HS-27A (cell line): ENCODE results near the gene GAL3ST2.
"Not testable (repeated sequence)": the region's sequence is repeated elsewhere in the genome, so short reads cannot be mapped to it uniquely, and the experiment has no call there.

Source experiments
- DNase-seq: peaks from one replicate; pipeline ENCODE4 v3.0.0-alpha.2; 2012; ENCODE audit warnings: low read depth, missing footprints

Gene GAL3ST2

DNA sequence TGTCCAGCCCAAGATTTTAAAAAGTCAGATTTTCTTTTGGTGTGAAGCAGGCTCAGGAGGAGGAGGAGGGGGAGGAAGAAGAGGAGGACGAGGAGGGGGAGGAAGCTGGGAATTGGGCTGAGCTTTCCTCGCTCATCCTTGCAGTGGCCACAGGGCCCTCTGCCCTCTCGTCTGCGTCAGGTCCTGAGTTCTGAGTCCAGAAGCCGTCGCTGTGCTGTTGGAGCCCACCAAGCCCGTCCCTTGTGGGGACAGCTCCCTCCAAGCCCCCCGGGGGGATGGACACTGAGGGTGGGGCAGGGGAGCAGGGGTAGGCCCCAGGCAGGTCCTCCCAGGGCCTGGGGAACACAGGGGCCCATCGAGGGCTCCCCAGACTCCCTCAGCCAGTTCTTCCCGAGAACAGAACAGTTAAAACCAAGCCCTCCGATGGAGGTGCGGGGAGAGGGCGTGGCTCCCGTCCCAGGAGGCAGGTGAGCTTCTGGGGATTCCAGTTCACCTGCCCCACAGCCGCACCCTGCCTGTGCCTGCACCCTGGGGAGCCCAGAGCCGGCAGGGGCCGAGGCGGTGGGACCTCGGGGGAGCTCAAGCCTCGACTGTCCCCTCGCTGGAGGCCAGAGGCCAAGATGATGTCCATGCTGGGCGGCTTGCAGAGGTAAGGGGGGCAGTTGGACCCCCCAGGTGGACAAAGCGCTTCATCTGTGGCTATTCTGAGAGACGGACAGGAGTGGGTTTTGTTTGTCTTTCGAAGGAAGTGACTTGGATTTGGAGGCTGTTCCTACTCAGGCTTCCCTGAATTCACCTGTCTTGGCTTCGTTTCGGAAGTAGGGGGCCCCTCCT is at the start of gene GAL3ST2:
Gene GAL3ST2, plus strand, starts transcription at position 487 of the 834 bp plus-strand sequence. Its CDS starts 134 bp downstream, at position 621.
- no peak for DNase-seq

DNA sequence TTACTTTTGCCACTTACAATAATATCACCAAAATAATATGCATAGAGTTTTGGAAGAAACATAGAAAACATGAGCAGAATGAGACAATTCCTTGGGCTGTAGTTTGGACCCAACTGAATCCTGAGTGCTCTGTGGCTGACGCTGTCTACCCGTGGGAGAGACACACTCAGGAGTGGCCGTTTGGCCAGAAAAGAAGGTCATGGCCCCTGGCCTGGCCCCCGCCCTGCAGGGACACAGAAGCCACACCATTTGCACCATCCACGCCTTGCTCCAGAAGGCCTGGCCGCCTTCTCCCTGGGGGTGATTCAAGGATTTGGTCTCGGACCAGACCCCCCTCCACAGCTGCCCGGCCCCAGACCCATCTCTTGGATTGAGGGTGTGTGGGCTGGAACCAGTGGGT is 48.6 kb upstream of the GAL3ST2 start:
- DNase-seq, result no peak

DNA sequence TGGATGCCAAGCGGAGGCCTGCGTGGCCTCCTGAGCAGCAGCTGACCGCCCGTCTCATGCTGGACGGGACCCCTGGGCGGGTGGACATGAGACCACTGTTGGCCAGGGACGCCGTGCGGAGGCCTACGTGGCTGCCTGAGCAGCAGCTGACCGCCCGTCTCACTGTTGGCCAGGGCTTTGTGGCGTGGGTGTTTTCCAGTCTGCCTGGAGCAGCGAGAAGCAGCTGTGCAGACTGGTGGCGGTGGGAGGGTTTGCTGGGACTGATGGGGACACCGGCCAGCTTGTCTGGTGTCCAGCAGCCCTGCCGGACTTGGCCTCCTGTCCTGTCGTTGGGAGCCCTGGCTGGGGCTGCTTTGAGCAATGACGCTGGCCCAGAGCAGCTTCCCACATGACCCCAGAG is 48.0 kb upstream of the GAL3ST2 start:
- no peak for DNase-seq

DNA sequence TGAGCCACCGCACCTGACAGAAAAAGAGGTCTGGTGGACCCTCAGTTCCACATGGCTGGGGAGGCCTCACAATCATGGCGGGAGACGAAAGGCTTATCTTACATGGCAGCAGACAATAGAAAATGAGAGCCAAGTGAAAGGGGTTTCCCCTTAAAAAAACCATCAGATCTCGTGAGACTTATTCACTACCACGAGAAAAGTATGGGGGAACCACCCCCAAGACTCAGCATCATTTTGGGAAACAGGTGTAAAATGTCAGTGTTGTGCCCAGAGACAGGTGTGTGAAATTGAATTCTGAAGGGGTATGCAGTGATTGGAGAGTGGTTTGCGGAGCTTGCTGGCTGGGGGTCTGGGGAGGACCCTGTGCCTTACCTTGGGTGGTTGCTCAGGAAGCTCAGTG is 46.8 kb upstream of the GAL3ST2 start:
- DNase-seq, result no peak

DNA sequence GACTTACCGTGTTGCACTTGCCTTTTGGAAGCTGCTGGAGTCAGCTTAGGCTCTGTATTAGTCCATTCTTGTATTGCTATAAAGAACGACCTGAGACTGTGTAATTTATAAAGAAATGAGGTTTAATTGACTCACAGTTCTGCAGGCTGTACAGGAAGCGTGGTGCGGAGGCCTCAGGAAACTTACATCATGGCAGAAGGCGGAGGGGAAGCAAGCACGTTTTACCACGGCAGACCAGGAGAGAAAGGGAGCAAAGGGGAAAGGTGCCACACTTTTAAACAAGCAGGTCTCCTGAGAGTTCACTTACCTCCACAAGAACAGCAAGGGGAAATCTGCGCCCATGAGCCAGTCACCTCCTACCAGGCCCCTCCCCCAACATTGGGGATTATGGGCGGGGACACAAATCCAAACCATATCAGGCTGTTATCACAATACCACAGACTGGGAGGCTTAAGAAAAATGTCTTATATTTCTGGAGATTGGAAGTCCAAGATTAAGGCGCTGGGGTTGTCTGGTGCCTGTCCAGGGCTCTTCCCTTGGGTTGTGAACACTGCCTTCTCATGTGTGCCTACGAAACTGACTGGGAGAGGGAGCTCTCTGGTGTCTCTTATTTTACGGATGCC is 45.8 kb upstream of the GAL3ST2 start:
- DNase-seq, result no peak

DNA sequence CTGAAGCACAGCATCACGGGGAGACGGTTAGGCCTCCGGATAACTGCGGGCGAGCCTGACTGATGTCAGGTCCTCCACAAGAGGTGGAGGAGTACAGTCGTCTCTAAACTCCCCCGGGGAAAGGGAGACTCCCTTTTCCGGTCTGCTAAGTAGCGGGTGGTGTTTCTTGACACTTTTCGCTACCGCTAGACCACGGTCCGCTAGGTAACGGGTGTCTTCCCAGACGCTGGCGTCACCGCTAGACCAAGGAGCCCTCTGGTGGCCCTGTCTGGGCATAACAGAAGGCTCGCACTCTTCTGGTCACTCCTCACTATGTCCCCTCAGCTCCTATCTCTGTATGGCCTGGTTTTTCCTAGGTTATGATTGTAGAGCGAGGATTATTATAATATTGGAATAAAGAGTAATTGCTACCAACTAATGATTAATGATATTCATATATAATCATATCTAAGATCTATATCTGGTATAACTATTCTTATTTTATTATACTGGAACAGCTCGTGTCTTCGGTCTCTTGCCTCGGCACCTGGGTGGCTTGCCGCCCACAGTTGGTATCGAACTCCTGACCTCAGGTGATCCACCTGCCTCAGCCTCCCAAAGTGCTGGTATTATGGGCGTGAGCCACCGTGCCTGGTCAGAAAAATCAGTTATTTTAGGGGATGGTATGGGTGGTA is 44.0 kb upstream of the GAL3ST2 start:
- DNase-seq, result not testable (repeated sequence)

DNA sequence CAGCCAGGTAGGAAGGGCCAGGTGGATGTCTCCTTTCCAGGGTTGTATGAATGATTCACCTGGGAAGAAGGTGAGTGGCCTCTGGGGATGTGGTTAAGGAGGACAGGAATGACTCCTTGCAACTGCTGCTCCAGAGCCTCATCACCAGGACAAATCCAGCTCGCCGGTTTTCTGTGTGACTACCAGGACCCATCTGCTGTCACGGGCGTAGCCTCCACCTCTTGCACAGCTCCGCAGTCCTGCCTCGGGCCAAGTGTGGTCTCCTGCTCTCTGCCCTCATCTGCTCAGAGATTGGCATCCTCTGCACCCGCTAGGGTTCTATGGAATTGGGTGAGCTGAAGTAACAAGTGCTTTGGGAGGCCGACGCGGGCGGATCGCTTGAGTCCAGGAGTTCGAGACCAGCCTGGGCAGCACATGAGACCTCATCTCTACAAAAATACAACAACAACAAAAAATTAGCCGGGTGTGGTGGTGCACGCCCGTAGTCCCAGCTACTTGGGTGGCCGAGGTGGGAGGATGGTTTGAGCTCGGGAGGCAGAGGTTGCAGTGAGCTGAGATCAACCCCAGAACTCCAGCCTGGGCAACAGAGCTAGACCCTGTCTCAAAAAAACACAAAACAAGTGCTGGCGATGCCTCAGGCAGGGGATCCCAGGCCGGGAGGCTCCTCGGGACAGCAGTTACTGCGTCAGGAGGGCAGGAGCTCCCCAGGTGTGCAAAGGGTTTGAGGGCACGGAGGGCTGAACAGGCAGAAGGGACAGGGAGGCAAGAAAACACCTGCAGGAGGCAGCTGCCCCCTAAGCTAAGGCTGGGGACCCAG is 43.0 kb upstream of the GAL3ST2 start:
- DNase-seq, result no peak

DNA sequence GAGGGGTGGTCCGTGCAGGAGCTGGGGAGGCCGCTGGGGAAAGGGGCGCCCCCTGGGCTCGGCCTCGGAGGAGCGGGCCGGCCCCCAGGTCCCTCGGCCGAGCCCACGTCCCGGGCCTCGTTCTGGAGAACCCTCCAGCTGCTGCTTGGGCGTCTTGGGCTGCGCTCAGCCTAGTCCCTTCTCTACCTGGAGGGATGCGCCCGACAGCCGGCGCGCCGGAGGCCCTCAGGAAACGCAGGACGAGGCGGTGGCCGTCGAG is 42.5 kb upstream of the GAL3ST2 start:
- no peak for DNase-seq

DNA sequence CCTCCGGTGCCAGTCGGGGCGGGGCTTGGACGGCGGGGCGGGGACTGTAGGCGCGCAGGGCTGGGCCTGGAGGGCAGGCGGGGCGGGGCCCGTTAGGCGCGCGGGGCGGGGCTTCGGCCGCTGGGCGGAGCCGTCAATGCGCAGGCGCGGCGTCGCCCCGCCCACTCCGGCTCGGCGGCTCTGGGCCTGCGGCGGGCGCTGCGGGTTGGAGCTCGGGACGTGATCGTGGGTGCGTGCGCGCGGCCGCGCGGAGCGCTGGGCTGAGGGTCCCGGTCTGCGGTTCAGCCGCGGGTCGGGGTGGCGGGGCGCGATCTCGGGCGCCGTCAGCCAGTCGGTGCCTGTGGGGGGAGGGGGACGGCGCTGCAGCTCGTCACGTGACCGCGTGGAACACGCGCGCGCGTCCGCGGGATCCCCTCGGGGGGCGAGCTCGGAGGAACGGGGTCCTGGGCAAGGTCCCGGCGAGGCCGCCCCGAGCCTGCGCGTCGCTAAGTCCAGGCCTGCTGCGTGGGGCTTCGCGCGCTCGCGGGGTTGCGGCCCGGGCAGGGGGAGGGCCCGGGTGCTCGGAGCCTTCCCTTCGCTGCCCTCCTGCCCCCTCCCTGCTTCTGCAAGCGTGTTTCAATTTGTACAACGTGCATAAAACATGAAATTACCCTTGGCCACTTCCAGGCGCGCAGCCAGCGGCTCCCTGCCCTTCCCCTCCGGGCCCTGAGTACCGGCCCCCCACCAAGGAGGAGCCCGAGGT is 42.0 kb upstream of the GAL3ST2 start, which contains the start of gene D2HGDH:
Gene D2HGDH, plus strand, starts transcription at position 164 of the 742 bp plus-strand sequence. CDS start 595 bp downstream, outside the sequence.
- DNase-seq, result peak; percentile 1

DNA sequence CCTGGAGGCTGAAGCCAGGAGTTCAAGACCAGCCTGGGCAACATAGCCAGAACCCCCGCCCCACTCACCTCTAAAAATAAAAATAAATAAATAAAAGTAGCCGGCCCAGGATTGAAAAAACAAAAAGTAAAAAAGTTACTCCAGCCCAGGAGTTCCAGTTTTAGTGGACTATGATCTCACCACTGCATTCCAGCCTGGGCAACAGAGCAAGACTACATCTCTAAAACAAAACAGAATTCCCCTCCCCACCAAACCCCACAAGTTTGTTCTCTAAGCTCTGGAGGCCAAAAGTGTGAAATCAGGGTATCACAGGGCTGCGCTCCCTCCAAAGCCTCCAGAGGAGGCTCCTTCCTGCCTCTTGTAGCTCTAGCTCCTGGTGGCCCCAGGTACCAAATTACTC is 40.5 kb upstream of the GAL3ST2 start:
- DNase-seq, result no peak

DNA sequence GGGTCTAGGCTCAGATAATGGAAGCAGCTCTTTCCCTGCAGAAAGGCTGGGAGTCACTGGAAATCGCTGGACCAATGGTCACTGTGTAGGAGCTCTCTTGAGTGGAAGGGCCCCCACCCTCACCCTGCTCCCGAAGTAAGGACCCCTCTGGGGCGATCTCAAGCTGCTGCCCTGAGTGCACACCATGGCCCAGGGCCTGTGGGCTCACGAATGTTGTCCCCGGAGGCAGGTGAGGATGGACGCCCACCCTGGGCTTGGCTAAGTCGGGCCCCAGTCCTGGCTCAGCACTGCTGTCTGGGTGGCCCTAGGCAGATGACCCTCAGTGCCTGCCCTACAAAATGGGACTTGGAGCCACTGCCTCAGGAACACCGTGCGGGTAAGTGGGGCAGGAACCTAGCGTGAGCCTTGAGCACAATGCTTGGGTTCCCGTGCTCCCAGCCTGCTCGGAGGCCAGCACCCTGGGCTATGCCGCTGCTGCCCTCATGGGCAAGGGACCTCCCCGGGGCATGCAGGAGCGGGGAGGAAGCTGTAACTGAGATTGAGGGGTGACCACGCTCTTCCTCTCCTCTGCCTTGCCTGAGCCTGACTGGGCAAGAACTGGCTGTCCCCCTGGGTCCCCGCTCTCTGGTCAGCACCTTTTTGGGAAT is 38.5 kb upstream of the GAL3ST2 start:
- no peak for DNase-seq

DNA sequence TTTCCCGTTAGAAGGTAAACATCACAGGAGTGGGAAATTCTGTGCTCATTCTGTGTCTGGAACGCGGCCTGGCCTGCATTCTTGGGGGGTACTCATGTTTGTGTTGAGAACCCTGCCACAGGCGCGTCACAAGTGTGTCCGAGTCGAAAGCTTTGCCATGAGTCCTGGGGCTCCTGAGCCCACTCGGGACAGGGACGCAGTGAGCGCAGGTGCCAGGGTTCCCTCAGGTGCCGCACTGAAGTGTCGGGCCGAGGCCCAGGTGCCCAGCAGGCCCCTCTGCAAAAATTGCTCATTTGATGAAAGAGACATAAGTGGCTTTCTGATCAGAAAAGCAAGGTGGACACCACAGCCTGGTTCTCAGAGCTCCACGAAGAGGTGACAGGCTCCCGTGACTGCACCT is 37.4 kb upstream of the GAL3ST2 start:
- DNase-seq, result no peak

DNA sequence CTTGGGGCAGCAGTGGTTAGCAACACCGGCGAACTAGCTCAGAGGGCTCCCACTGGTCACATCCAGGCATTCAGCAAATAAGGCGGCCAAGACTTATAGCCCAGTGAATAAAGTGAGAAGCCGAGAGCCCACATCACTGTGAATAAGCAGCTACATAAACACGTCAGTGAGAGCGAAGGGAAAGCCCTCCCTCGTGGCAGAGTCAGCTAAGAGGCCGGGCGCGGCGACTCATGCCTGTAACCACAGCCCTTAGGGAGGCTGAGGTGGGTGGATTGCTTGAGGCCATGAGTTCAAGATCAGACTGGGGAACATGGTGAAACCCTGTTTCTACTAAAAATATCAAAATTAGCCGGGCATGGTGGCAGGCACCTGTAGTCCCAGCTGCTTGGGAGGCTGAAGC is 37.0 kb upstream of the GAL3ST2 start:
- no peak for DNase-seq

DNA sequence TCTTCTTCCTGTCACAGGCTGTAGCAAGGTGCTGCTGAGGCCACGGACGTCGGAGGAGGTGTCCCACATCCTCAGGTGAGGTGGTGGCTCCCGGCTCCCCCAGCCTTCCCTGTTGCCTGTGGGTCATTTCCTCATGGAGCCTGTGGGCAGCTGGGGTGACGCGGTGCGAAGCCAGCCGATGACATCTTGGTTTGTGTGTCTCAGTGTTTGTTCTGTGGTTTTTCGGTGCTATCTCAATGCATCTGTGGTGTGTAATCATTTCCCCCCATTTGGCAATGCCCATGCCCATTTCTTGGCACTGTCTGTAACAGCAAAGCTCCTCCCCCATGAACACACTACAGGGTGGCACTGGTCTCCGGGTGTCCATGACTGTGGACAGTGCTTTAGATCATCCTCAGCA is 35.6 kb upstream of the GAL3ST2 start:
- no peak for DNase-seq

DNA sequence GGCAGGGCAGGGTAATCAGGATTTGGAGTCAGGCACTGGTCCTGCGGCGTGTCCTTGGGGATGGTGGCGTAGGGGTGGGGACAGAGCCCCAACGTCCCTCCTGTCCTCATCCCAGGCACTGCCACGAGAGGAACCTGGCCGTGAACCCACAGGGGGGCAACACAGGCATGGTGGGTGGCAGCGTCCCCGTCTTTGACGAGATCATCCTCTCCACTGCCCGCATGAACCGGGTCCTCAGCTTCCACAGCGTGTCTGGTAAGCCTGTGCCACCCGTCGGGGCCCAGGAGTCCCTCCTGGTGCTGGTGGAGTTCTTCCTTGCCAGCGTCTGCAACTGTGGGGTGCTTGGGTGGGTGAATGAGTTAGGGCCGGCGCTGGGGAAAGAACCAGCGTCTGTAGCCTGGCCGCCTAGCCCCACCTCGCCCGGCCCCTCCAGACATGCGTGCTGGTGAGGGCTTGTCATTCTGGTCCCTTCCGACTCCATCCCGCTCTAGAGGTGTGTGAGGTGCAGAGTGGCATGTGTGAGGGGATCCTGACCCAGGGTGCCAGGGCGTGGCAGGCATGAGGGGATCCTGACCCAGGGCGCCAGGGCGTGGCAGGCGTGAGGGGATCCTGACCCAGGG is 34.2 kb upstream of the GAL3ST2 start:
- no peak for DNase-seq

DNA sequence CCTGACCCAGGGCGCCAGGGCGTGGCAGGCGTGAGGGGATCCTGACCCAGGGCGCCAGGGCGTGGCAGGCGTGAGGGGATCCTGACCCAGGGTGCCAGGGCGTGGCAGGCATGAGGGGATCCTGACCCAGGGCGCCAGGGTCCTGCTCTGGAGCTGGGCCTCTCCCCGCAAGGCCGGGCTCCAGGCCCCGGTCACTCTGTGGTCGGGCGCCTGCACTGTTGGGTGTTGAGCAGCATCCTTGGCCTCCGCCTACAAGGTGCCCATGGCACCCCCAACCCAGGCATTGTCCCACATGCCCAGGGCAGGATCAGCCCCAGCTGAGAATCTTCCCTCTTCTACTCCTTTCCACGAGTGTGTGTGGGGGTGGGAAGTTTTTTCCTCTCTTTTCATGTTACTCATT is 33.6 kb upstream of the GAL3ST2 start:
- DNase-seq, result not testable (repeated sequence)

DNA sequence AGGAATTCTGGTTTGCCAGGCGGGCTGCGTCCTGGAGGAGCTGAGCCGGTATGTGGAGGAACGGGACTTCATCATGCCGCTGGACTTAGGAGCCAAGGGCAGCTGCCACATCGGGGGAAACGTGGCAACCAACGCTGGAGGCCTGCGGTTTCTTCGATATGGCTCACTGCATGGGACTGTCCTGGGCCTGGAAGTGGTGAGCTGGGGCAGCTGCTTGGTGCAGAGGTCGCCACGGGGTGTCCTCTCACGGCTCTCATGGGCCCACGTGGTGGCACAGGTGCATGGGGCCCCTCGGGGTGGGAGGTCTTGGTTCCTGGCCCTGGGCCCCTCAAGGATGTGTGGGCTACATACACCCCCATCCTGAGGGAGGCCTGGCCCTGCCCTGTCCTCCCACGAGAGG is 33.0 kb upstream of the GAL3ST2 start:
- DNase-seq, result no peak

DNA sequence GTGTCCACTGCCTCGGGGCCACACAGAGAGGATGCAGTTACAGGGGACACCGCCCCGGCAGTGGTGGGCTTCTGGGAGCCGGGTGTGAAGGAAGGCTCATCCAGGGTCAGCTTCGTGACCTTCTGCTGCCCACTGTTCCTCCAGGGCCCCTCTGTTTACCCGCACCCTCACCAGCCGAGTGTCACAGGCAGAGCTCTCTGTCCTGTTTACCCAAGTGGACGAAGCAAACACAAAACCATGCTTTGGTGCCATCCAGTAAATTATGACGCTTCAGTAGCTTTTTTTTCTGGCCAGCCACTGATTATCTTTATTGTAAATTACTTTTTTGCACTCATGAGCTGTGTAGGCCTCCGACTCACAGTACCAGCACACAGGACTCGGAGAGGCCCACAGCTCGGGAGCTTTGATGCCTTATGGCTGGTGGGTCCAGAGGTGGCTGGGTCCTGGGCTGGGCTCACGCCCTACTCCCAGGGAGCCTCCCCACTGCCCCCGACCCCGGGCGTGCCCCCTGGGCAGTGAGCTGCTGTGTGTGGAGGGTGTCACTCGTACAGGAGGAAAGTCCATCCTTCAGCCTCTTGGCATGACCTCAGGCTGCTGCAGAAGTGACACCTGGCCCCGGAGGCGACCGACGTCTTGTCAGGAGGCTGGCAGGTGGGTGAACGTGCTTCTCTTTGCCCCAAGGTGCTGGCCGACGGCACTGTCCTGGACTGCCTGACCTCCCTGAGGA is 32.4 kb upstream of the GAL3ST2 start:
- DNase-seq, result no peak

DNA sequence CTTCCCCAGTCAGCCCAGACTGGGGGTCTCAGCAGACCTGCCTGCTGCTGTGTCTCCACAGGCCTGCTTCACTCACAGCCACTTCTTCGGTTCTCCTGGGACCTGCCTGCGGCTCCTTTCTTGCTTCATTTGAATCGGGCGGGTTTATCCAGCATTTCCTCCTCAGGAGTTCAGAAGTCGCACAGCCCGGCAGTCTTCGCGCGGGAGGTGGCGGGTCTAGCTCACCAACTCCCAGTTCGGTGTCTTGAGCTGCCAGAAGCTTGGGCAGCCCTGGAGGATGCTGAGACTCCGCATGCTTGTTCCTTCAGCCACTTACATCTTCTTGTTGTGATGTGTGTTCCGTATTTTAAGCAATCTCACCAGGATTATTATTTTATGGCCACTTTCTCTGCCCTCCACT is 31.3 kb upstream of the GAL3ST2 start:
- DNase-seq, result no peak

DNA sequence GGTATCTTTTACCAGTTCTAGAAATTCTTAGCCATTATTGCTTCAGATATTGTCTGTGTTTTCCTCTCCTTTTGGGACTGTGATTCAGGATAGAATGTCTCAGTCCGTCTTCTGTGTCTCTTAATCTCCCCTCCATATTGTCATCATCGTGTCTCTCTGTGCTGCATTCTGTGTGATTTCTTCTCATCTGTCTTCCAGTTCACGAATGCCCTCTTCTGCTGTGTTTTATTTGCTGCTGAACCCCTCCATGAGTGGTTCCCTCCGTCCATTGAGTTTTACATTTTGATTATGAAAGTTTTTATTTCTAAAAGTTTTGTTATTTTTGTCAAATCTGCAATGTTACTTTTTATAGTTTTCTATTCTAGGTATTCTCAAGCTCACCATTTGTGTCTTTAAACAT is 30.5 kb upstream of the GAL3ST2 start:
- no peak for DNase-seq
